ENCODE results near the gene CEACAM16. TPM values are rescaled to one million over a fixed set of nuclear protein-coding genes. Genes with fewer than 3 reads are reported as not detected.

Gene CEACAM16
- total and polyA plus RNA-seq, 9 of the 15 experiments (the other 6 are each of a cell fraction or from before 2014, with no cell fraction given): not detected

DNA sequence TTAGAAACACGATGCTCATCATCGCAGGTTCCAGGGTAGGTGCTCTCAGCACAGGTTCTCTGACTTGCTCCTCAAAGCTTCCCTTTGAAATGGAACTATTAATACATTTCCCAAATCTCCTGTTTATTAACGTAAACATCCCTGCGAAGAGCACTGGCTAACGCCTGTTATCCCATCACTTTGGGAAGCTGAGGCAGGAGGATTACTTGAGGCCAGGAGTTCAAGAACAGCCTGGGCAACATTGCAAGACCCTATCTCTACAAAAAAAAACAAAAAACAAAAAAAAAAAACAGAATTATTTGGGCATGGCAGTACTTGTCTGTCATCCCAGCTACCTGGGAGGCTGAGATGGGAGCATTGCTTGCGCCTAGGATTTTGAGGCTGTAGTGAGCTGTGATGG is 18.7 kb downstream of the CEACAM16 start:
- in situ Hi-C loops (cut with MboI): no loop called here
- no peak for DNase-seq (ENCODE audit: extremely low read depth in 1 of 4, low spot score in 3 of 4)
- no peaks in the 10 kb centered on the region for H3K79me2 ChIP-seq (ENCODE audit: control insufficient read depth, insufficient read depth, low read length)
- no peak for FAIRE-seq
- no peak for ATAC-seq
- H2AFZ ChIP-seq (ENCODE audit: low read depth, low read length): no peak overlapping the region
- ChIA-PET POLR2A (interaction anchor here (1.2 kb wide), 1 partner anchor 22 kb away, joined by 3 read pairs; no protein-coding TSS in a partner anchor), CTCF (ENCODE audit: low intra/inter-chr PET ratio) (interaction anchor here (0.7 kb wide), 1 partner anchor 132 kb away, joined by 4 read pairs; no protein-coding TSS in a partner anchor)
- no peaks in the 10 kb centered on the region for H4K20me1 ChIP-seq (replicated peaks; ENCODE audit: control insufficient read depth, insufficient read depth, low read length)
- 74% methylated on average over 6 of the region's 6 CpGs for WGBS (ENCODE audit: insufficient coverage, low coverage, missing lambda C conversion rate)
- H3K4me1 ChIP-seq (replicated peaks in 1 of 2; ENCODE audit: control insufficient read depth in 2 of 2, insufficient read depth in 2 of 2, low read length in 2 of 2): peaks cover 7 to 21% of the 10 kb centered on the region in 2 experiments
- H3K27me3 ChIP-seq (ENCODE audit: control insufficient read depth in 2 of 2, insufficient read depth in 2 of 2, low read length in 2 of 2): no peaks in the 10 kb centered on the region
- intact Hi-C loops (cut with micrococcal nuclease): no loop called here
- peaks cover 10% of the 10 kb centered on the region for H3K9me3 ChIP-seq (replicated peaks; ENCODE audit: control insufficient read depth, insufficient read depth, low read depth, low read length)
- no peak overlapping the region for H3K4me3 ChIP-seq
- TF ChIP-seq SMAD1 (IDR thresholded peaks at IDR 0.05; ENCODE audit: low read depth, low read length, partially characterized antibody): no peak
- peak; percentile 94 for TF ChIP-seq ZNF121 (CRISPR knock-in tag; conservative IDR thresholded peaks at IDR 0.05)
- no peaks in the 10 kb centered on the region for H3K9me1 ChIP-seq (ENCODE audit: control insufficient read depth, insufficient read depth, low read length)
- BruUV-seq (replicated peaks): no TSS peak
- H3K4me2 ChIP-seq (ENCODE audit: insufficient read depth, low read length): no peak overlapping the region
- no peak overlapping the region for H3K27ac ChIP-seq (ENCODE audit: extremely low read depth, low read depth, low read length)
- no peak overlapping the region for H3K9ac ChIP-seq (ENCODE audit: insufficient read depth in 1 of 2, low read depth in 2 of 2, low read length in 2 of 2)
- H3K36me3 ChIP-seq (ENCODE audit: control insufficient read depth, insufficient read depth, low read length): no peaks in the 10 kb centered on the region

DNA sequence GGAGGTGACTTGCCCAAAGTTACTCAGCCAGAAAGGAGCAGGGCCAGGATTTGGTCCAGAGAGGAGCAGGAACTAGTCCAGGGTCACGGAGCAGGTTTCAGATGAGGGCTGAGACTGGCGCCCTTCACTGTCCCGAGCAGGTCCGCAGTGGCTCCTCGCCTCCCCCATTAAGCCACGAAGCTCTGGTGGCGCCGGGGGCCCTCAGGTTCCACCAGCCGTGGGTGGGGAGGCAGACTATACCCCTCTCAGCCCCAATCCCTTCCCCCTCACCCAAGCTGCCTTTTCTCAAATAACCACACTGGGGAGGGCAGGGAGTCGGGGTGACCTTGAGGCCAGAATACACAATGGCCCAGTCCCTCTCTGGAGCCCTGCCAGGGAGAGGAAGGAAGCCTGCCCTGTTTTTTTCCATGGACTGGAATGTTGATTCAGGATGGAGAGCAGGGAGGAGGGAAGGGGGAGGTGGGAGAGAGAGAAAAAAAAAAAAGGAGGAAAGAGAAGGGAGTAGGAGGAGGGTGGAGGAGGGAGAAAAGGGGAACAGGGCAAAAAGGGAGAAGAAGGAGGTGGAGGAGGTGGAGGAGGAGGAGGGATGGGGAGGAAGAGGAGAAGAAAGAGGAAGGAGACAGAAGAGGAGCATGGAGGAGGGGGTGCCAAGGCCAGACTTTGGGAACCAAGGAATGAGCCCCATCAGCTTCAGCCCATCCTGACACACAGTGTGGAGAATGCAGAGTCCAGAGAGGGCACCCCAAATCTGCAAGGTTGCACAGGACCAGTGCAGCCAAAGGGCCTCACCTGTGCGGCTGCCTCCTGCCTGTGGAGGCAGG is 19.7 kb downstream of the CEACAM16 start:
- Histone ChIP-seq H3K9ac (ENCODE audit: insufficient read depth in 1 of 2, low read depth in 2 of 2, low read length in 2 of 2) (peak overlapping the region in 1 of 2 experiments; percentile 54; a peak in 1 of 4 replicates), H3K4me1 (replicated peaks in 1 of 2; ENCODE audit: control insufficient read depth in 2 of 2, insufficient read depth in 2 of 2, low read length in 2 of 2) (peaks cover 9 to 24% of the 10 kb centered on the region in 2 experiments), H4K20me1 (replicated peaks; ENCODE audit: control insufficient read depth, insufficient read depth, low read length) (no peaks in the 10 kb centered on the region), H3K27me3 (ENCODE audit: control insufficient read depth in 2 of 2, insufficient read depth in 2 of 2, low read length in 2 of 2) (no peaks in the 10 kb centered on the region), H3K9me3 (replicated peaks; ENCODE audit: control insufficient read depth, insufficient read depth, low read depth, low read length) (peaks cover 10% of the 10 kb centered on the region), H3K4me3 (no peak overlapping the region), H3K79me2 (ENCODE audit: control insufficient read depth, insufficient read depth, low read length) (no peaks in the 10 kb centered on the region), H2AFZ (ENCODE audit: low read depth, low read length) (peak overlapping the region; percentile 58; the same call in 1 of the 2 replicates), H3K9me1 (ENCODE audit: control insufficient read depth, insufficient read depth, low read length) (no peaks in the 10 kb centered on the region), H3K36me3 (ENCODE audit: control insufficient read depth, insufficient read depth, low read length) (no peaks in the 10 kb centered on the region), H3K4me2 (ENCODE audit: insufficient read depth, low read length) (no peak overlapping the region), H3K27ac (ENCODE audit: extremely low read depth, low read depth, low read length) (no peak overlapping the region)
- POLR2A ChIA-PET: interaction anchor here (0.6 to 1.2 kb wide), 2 partner anchors 19 to 23 kb away, joined by 3 read pairs; no protein-coding TSS in a partner anchor
- BruUV-seq (replicated peaks): no TSS peak
- 51% methylated on average over 11 of the region's 11 CpGs for WGBS (ENCODE audit: insufficient coverage, low coverage, missing lambda C conversion rate)
- intact Hi-C loops (cut with micrococcal nuclease): no loop called here
- TF ChIP-seq FOXJ3 (CRISPR knock-in tag; IDR thresholded peaks at IDR 0.05) (no peak), SPI1 (IDR thresholded peaks at IDR 0.05; ENCODE audit: borderline replicate concordance, low read depth, low read length) (0 out of 2 replicates have a peak, but pooled peaks have one; percentile 30), KDM1A (IDR thresholded peaks at IDR 0.05) (peak in 1 of 2 experiments; percentile 23; a peak in 1 of 4 replicates), NFIC (IDR thresholded peaks at IDR 0.05) (peak; percentile 62), EGR1 (conservative IDR thresholded peaks at IDR 0.05) (peak; percentile 39), MTA1 (IDR thresholded peaks at IDR 0.05; ENCODE audit: borderline replicate concordance) (peak; percentile 23; the same call in 1 of the 2 replicates), ZFP36 (IDR thresholded peaks at IDR 0.05; ENCODE audit: low read depth, low read length, partially characterized antibody) (peak; percentile 67), RBM25 (IDR thresholded peaks at IDR 0.05; ENCODE audit: low read depth, low read length, severe bottlenecking) (peak; percentile 12), ZNF263 (CRISPR knock-in tag; IDR thresholded peaks at IDR 0.05; ENCODE audit: borderline replicate concordance) (peak; percentile 97), GTF2F1 (IDR thresholded peaks at IDR 0.05; ENCODE audit: low read depth, low read length) (no peak), BCOR (IDR thresholded peaks at IDR 0.05) (peak; percentile 52; the same call in 1 of the 2 replicates), ARID1B (IDR thresholded peaks at IDR 0.05) (0 out of 2 replicates have a peak, but pooled peaks have one; percentile 10), ARID2 (IDR thresholded peaks at IDR 0.05) (no peak)
- TF ChIP-seq, protein P1, sequence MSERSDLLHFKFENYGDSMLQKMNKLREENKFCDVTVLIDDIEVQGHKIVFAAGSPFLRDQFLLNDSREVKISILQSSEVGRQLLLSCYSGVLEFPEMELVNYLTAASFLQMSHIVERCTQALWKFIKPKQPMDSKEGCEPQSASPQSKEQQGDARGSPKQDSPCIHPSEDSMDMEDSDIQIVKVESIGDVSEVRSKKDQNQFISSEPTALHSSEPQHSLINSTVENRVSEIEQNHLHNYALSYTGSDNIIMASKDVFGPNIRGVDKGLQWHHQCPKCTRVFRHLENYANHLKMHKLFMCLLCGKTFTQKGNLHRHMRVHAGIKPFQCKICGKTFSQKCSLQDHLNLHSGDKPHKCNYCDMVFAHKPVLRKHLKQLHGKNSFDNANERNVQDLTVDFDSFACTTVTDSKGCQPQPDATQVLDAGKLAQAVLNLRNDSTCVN (CRISPR knock-in tag; IDR thresholded peaks at IDR 0.05): no peak
- CTCF ChIA-PET (ENCODE audit: low intra/inter-chr PET ratio): no interaction called here
- ATAC-seq (no peak; the same call in 2 of the 3 replicates), DNase-seq (ENCODE audit: extremely low read depth in 1 of 4, low spot score in 3 of 4) (no peak), FAIRE-seq (no peak)
- in situ Hi-C loops (cut with MboI): no loop called here
